Esophagus muscularis mucosa (tissue), 3 donors: ENCODE results near the gene ZNF582.

Experiments
- CTCF ChIP-seq, 3 experiments: fragments of 200-600 bp in 2 of 3; fragments of 450-650 bp in 1 of 3; sonication (generic) in 2 of 3; IDR thresholded peaks; one replicate each; pipeline ENCODE4 v1.5.1; 2017 to 2019; ENCODE audit warnings: antibody characterized with exemption in 3 of 3, mild to moderate bottlenecking in 2 of 3, moderate library complexity in 1 of 3
- POLR2A ChIP-seq: fragments of 450-650 bp; IDR thresholded peaks from one replicate; pipeline ENCODE4 v1.6.1; 2017; ENCODE audit warnings: antibody characterized with exemption, moderate library complexity, mild to moderate bottlenecking, low read depth
- POLR2AphosphoS5 ChIP-seq, 2 donors: sonication (generic); formaldehyde crosslinking; IDR thresholded peaks; one replicate each; pipeline ENCODE4 v1.6.1; 2017; ENCODE audit warnings: antibody characterized with exemption in 2 of 2

DNA sequence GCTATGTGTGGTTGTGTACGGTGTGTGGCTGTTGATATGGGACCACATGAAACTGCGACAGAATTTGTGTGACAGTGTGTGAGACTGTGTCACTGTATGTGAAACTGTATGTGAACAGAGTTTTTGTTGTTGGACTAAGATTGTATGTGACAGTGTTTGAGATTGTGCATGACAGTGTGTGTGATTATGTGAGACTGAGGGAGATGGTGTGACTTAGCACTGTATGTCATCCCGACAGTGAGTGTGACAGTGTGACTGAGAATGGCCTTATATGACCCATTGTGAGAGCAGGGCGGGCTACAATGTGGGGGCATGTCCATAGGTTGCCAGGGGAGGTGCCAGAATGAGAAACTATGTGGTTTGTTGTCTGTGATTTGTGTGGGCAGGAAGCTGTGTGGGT, 11.7 kb upstream of the ZNF582 start:
- no peak for TF ChIP-seq CTCF (IDR thresholded peaks at IDR 0.05)
- TF ChIP-seq POLR2A: no peak
- no peak for TF ChIP-seq POLR2AphosphoS5 (IDR thresholded peaks at IDR 0.05)
